Esophagus muscularis mucosa (tissue), 3 donors: ENCODE results near the gene ITGA2B.

Experiments
- CTCF ChIP-seq, 3 experiments: fragments of 200-600 bp in 2 of 3; fragments of 450-650 bp in 1 of 3; sonication (generic) in 2 of 3; IDR thresholded peaks; one replicate each; pipeline ENCODE4 v1.5.1; 2017 to 2019; ENCODE audit warnings: antibody characterized with exemption in 3 of 3, mild to moderate bottlenecking in 2 of 3, moderate library complexity in 1 of 3
- POLR2A ChIP-seq: fragments of 450-650 bp; IDR thresholded peaks from one replicate; pipeline ENCODE4 v1.6.1; 2017; ENCODE audit warnings: antibody characterized with exemption, moderate library complexity, mild to moderate bottlenecking, low read depth
- POLR2AphosphoS5 ChIP-seq, 2 donors: sonication (generic); formaldehyde crosslinking; IDR thresholded peaks; one replicate each; pipeline ENCODE4 v1.6.1; 2017; ENCODE audit warnings: antibody characterized with exemption in 2 of 2

DNA sequence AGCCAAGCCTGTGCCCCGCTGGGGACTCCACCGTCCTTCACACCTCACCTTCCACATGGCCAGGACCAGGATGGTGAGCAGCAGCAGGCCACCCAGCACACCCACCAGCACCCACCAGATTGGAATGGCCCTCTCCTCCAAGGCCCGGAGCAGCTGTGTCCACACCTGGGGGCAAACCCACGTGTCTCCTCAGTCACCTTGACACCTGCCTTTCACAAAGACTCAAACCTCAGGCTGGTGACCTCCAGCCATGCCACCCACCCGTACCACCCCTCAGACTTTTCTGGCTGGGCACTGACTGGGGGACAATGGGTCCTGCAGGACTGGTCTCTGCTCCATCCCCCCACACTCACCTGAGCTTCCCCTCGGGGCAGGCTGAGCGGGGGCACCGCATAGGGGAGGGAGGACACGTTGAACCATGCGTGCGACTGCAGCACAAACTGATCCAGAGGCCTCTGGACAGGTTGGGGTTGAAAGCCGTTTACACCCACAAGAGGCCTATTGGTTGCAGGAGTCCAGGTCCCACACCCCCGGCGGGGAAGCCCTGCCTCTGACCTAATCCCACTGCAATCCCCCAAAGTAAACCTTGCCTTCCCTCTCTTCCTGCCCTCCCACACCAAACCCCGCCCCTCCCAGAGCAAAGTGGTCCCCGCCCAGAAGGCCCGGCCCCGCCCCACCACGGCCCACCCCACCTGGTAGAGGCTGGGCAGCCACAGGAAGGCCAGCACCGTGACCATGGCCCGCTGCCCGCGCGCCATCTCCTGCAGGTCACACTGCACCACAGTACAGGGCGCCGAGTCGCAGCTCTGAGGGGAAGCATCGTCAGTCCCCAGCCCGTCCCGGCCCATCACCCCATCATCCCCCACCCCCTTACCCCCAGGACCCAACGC, 14.9 kb downstream of the ITGA2B start:
- TF ChIP-seq CTCF (IDR thresholded peaks at IDR 0.05), result no peak
- no peak for TF ChIP-seq POLR2AphosphoS5 (IDR thresholded peaks at IDR 0.05)
- no peak for TF ChIP-seq POLR2A
